Body of pancreas (tissue), 4 donors: ENCODE measurements around the gene MYLK.

Experiments
- CTCF ChIP-seq, 7 experiments: fragments of 450-650 bp in 4 of 7; fragments of 200-600 bp in 3 of 7; sonication (generic) in 3 of 7; IDR thresholded peaks; one replicate each; pipeline ENCODE4 v1.5.1; 2016 to 2019; ENCODE audit warnings: antibody characterized with exemption in 7 of 7
- POLR2A ChIP-seq, 3 donors: fragments of 450-650 bp; IDR thresholded peaks; one replicate each; pipeline ENCODE4 v1.6.1; 2016; ENCODE audit warnings: antibody characterized with exemption in 3 of 3, mild to moderate bottlenecking in 2 of 3

DNA sequence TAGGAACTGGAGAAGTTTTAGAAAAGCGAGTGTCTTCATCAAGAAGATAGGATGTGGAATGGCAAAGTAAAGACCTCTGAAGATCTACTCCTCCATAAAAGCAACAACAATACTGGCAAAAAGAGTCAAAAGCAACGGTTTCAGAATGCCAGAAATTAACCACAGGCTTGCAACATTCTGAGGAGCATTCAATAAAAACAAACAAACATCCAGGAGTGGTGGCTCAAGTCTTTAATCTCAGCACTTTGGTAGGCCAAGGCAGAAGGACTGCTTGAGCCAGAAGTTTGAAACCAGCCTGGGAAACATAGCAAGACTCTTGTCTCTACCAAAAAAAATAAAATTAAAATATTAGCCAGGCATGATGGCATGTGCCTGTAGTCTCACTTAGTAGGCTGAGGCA, 156.1 kb downstream of the MYLK start:
- TF ChIP-seq CTCF (IDR thresholded peaks at IDR 0.05), result no peak
- no peak for TF ChIP-seq POLR2A (IDR thresholded peaks at IDR 0.05)
